ENCODE measurements around the gene PCDH9. TPM values are rescaled to one million over a fixed set of nuclear protein-coding genes. Genes with fewer than 3 reads are reported as not detected.

The PCDH9 gene
- total and polyA plus RNA-seq, 10 of the 15 experiments (the other 5 are each of a cell fraction or from before 2014, with no cell fraction given), result 0.02 to 2.3 (median 0.05) TPM; not detected in 1

DNA sequence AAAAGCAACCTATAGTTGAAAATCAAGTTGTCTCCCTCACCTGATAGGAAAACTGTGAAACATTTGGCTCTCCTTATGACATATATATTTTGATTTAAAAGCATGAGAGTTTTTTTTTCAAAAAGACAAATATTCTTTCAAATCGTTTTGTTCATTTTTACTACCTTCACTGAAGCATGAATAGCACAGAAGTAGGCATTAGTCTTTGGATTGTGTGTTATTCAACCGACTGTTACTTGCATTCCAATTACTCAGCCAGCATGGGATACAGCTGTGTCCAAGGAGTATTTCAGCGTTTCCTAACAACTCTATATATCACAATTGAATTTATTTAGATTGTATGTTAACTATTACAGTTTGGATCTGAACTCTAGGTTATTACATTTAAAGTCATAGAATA is 135.2 kb downstream of the PCDH9 start:
- BruUV-seq (replicated peaks), result no TSS peak
- 10% methylated on average over 3 of the region's 3 CpGs for WGBS (ENCODE audit: insufficient coverage, insufficient replicate concordance, low lambda C conversion rate, missing lambda C conversion rate)
- H2AFZ ChIP-seq (ENCODE audit: control insufficient read depth, low read depth, low read length), result no peak overlapping the region
- FAIRE-seq, result no peak
- no peaks in the 10 kb centered on the region for H3K9me3 ChIP-seq (replicated peaks; ENCODE audit: control insufficient read depth, insufficient read depth, low read length)
- no peaks in the 10 kb centered on the region for H3K79me2 ChIP-seq (ENCODE audit: control insufficient read depth, insufficient read depth, low read length)
- no peak for ATAC-seq
- no peak overlapping the region for H3K9ac ChIP-seq (ENCODE audit: control insufficient read depth, insufficient read depth, low read length)
- in situ Hi-C loops (cut with MboI) (no loop called here), intact Hi-C loops (cut with micrococcal nuclease; ENCODE audit: unreplicated experiment) (no loop called here)
- RAD21 ChIA-PET (ENCODE audit: unreplicated experiment), result no interaction called here
- no peak for DNase-seq (ENCODE audit: low read depth, low spot score)
- no peaks in the 10 kb centered on the region for H3K4me1 ChIP-seq (ENCODE audit: control insufficient read depth, insufficient read depth, low read length)
- no peak overlapping the region for H3K4me2 ChIP-seq (ENCODE audit: control insufficient read depth, insufficient read depth)
- H3K27ac ChIP-seq (ENCODE audit: control insufficient read depth, insufficient read depth), result no peak overlapping the region
- no peaks in the 10 kb centered on the region for H3K36me3 ChIP-seq (ENCODE audit: control insufficient read depth in 2 of 2, insufficient read depth in 2 of 2, low read length in 1 of 2)
- H3K4me3 ChIP-seq, result no peak overlapping the region
- no peak for TF ChIP-seq MTA2 (IDR thresholded peaks at IDR 0.05; ENCODE audit: low read depth)
- TF ChIP-seq, protein P1, sequence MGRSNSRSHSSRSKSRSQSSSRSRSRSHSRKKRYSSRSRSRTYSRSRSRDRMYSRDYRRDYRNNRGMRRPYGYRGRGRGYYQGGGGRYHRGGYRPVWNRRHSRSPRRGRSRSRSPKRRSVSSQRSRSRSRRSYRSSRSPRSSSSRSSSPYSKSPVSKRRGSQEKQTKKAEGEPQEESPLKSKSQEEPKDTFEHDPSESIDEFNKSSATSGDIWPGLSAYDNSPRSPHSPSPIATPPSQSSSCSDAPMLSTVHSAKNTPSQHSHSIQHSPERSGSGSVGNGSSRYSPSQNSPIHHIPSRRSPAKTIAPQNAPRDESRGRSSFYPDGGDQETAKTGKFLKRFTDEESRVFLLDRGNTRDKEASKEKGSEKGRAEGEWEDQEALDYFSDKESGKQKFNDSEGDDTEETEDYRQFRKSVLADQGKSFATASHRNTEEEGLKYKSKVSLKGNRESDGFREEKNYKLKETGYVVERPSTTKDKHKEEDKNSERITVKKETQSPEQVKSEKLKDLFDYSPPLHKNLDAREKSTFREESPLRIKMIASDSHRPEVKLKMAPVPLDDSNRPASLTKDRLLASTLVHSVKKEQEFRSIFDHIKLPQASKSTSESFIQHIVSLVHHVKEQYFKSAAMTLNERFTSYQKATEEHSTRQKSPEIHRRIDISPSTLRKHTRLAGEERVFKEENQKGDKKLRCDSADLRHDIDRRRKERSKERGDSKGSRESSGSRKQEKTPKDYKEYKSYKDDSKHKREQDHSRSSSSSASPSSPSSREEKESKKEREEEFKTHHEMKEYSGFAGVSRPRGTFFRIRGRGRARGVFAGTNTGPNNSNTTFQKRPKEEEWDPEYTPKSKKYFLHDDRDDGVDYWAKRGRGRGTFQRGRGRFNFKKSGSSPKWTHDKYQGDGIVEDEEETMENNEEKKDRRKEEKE (IDR thresholded peaks at IDR 0.05), result no peak
- SMC1A ChIA-PET (ENCODE audit: uncharacterized antibody, unreplicated experiment), result interaction anchor here (1.0 to 1.1 kb wide), 2 partner anchors 10 to 15 kb away, joined by 3 to 4 read pairs; no protein-coding TSS in a partner anchor
- CTCF ChIA-PET, result no interaction called here
- no peaks in the 10 kb centered on the region for H4K20me1 ChIP-seq (ENCODE audit: control insufficient read depth, insufficient read depth)
- POLR2A ChIA-PET, result no interaction called here
- H3K27me3 ChIP-seq (replicated peaks in 1 of 2; ENCODE audit: control insufficient read depth in 2 of 2, insufficient read depth in 2 of 2, low read length in 1 of 2), result no peaks in the 10 kb centered on the region

DNA sequence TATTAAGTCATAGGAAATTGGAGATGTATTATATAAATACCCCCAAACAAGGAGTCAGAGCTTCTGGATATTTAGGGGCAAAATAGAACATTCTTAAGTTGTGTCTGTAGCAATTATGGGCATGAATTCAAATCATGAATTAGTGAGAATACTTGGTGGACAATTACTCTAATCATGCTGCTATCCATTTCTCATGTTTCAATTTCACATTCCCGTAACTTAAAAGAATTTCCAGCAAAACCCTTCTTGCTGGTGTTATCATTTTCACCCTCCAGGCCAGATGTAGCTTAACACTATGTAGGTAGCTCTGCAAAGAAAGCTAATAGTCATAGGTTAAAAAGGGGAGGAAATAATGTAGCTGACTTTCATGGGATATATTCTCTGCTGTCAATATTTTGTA is 136.1 kb downstream of the PCDH9 start:
- no peaks in the 10 kb centered on the region for H3K9me3 ChIP-seq (replicated peaks; ENCODE audit: control insufficient read depth, insufficient read depth, low read length)
- ATAC-seq (no peak), DNase-seq (ENCODE audit: low read depth, low spot score) (no peak), FAIRE-seq (no peak)
- H3K9ac ChIP-seq (ENCODE audit: control insufficient read depth, insufficient read depth, low read length), result no peak overlapping the region
- in situ Hi-C loops (cut with MboI), result no loop called here
- CTCF ChIA-PET, result no interaction called here
- no peaks in the 10 kb centered on the region for H3K36me3 ChIP-seq (ENCODE audit: control insufficient read depth in 2 of 2, insufficient read depth in 2 of 2, low read length in 1 of 2)
- SMC1A ChIA-PET (ENCODE audit: uncharacterized antibody, unreplicated experiment), result interaction anchor here (1.0 kb wide), 1 partner anchor 9 kb away, joined by 4 read pairs; no protein-coding TSS in a partner anchor
- H3K27ac ChIP-seq (ENCODE audit: control insufficient read depth, insufficient read depth), result no peak overlapping the region
- H2AFZ ChIP-seq (ENCODE audit: control insufficient read depth, low read depth, low read length), result no peak overlapping the region
- H3K4me1 ChIP-seq (ENCODE audit: control insufficient read depth, insufficient read depth, low read length), result no peaks in the 10 kb centered on the region
- no peaks in the 10 kb centered on the region for H3K27me3 ChIP-seq (replicated peaks in 1 of 2; ENCODE audit: control insufficient read depth in 2 of 2, insufficient read depth in 2 of 2, low read length in 1 of 2)
- no TSS peak for BruUV-seq (replicated peaks)
- RAD21 ChIA-PET (ENCODE audit: unreplicated experiment), result no interaction called here
- H3K4me2 ChIP-seq (ENCODE audit: control insufficient read depth, insufficient read depth), result no peak overlapping the region
- H3K79me2 ChIP-seq (ENCODE audit: control insufficient read depth, insufficient read depth, low read length), result no peaks in the 10 kb centered on the region
- no peaks in the 10 kb centered on the region for H4K20me1 ChIP-seq (ENCODE audit: control insufficient read depth, insufficient read depth)
- 0% methylated on average over 1 of the region's 1 CpG for WGBS (ENCODE audit: insufficient coverage, insufficient replicate concordance, low lambda C conversion rate, missing lambda C conversion rate)
- H3K4me3 ChIP-seq, result no peak overlapping the region
- POLR2A ChIA-PET, result no interaction called here
- intact Hi-C loops (cut with micrococcal nuclease; ENCODE audit: unreplicated experiment), result no loop called here
- no peak for TF ChIP-seq PRDM15 (CRISPR knock-in tag; IDR thresholded peaks at IDR 0.05)
- no peak for TF ChIP-seq NR2F1 (conservative IDR thresholded peaks at IDR 0.05)
- TF ChIP-seq ESRRA (IDR thresholded peaks at IDR 0.05; ENCODE audit: low read length), result no peak
- TF ChIP-seq, protein P2, sequence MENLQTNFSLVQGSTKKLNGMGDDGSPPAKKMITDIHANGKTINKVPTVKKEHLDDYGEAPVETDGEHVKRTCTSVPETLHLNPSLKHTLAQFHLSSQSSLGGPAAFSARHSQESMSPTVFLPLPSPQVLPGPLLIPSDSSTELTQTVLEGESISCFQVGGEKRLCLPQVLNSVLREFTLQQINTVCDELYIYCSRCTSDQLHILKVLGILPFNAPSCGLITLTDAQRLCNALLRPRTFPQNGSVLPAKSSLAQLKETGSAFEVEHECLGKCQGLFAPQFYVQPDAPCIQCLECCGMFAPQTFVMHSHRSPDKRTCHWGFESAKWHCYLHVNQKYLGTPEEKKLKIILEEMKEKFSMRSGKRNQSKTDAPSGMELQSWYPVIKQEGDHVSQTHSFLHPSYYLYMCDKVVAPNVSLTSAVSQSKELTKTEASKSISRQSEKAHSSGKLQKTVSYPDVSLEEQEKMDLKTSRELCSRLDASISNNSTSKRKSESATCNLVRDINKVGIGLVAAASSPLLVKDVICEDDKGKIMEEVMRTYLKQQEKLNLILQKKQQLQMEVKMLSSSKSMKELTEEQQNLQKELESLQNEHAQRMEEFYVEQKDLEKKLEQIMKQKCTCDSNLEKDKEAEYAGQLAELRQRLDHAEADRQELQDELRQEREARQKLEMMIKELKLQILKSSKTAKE (IDR thresholded peaks at IDR 0.05; ENCODE audit: low read depth, poor library complexity, severe bottlenecking), result no peak
